RKO (cell line): ENCODE measurements around the gene NUAK2.
A peak's percentile ranks its signal among the peaks of the same experiment; 100 is the strongest.

Experiments
- DNase-seq: peaks from one replicate; pipeline ENCODE4 v3.0.0-alpha.2; 2016; ENCODE audit warnings: low spot score

The NUAK2 gene

DNA sequence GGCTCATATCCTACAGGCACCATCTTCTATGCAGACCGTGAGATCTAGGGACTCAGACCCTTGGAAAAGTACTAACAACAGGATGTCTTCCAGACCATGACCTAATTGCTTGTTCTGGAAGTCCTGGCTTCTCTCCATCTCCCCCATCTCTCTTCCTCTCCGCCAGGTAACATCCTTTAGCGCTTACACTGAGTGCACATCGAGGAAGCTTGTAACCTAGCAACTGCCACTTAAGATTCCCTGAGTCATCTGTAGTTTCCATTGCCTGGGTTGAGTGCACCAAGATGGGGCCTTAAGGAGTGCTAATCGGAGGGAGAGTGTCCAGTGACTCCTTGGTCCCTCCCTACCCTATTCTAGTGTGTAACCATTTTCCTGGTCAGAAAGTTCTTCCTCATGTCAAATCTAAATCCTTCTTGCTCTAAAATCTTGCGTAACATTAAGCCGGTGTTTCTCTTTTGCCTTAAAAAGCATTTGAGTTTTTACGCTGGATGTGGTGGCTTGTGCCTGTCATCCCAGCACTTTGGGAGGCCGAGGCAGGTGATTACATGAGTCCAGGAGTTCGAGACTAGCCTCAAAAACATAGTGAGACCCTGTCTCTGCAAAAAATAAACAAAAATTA, 25.5 kb upstream of the NUAK2 start:
- peak; percentile 29 for DNase-seq

DNA sequence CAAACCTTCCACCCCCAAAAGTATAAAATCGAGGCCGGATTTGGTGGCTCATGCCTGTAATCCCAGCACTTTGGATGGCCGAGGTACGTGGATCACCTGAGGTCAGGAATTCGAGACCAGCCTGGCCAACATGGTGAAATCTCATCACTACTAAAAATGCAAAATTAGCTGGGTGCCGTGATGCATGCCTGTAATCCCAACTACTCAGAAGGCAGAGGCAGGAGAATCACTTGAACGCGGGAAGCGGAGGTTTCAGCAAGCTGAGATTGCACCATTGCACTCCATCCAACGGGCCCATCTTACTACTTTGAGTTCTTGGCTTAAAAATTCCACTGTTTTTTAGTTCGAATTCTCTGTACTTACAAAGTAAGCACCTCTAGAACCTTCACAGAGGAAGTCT, 24.2 kb upstream of the NUAK2 start:
- DNase-seq, result no peak

DNA sequence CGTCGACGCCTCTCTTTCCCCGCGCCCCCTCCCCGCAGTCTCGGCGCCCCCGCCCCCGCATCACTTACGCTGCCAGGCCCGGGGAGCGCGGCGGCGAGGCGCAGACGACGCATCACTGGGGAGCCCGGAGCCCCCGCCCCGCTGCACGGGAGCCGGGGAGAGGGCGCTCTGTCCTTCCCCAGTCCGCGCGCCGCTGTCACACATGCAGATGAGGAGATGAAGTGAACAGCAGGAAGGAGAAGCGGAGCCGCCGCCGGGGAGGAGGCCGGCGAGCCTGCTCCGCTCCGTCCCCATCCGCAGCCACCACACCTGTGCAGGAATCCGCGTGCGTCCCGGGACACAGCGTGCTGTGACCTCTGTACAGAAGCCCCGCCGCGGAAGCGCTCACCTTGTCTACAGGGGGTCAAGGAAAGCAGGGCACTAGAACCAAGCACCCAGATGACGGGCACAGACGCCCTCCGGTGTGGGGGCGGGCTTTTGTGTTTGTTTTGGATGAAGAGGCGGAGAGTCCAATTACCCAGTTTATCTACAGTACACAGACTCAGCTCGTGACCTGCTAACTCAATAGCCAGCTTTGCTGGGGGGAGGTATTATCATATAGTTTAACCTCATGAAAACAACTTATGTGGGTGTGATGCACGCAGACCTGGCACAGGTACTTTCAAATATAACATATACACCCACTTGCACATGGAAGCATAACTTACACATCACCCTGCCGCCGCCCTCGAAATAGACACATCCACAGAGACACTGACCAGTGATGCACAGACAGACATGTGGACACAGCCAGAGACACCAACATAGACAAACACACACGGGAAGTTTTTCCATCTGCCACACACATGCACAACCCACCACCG, 22.8 kb upstream of the NUAK2 start:
- no peak for DNase-seq

DNA sequence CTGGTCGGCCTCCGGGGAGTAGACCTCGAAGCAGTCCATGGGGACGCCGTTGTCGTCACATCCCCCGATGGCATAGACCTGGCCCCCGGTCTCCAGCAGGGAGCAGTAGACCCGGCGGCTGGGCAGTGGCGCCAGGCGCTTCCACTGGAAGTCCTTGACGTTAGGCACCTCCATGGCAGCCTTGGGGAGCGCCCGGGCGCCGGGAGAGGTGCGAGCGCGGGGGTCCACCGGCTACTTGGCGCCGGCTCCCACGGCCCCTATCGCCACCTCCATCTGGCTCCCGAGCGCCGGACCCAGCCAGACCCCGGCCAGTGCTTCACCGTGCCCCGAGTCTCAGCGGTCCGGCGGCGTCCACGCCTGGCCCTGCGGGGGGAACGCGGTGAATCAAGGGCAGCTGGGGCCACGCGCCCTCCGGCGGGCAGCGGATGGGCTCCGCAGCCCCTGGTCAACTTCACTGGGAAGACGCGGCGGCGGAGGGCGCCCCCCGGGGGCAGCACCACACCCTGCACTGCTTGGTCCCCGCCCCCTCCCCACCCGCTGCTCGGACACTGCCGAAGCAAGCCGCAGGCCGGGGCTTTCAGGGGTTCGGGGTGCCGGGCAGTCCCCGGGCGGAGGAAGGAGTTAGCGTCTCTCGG, 22.0 kb upstream of the NUAK2 start:
- no peak for DNase-seq

DNA sequence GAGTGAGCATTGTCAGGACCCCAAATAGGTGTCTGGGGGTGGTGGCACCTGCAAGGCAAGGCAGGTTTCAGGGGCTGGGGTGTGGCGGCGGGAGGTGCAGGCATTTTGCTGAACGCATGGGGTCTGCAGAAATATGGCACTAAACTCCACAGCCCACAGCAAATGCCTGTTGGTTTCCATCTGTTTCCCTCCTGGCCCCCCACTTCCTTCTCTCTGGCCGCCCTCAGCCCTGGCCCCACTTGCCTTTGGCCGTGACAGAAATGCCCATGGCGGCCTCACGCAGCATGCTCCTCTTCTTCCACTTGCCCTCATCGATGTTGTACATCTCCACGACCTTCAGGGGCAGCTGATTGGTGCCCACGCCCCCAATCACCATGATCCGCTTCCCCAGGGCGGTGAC, 21.4 kb upstream of the NUAK2 start:
- no peak for DNase-seq

DNA sequence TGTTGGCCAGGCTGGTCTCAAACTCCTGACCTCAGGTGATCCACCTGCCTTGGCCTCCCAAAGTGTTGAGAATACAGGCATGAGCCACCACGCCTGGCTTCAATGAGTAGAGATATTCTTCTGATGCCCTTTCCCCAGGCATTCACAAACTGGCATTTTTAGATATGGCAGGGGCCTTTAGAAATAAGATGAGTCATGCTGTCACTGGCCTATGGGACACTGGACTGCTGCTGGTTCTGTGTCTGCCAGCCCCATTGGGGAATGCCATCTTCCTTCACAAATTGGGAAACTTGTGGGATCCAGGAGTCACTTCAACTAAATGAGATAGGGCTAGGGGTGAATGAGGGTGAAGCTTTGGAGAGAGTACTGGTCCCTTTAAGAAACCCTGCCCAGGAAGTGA, 19.1 kb upstream of the NUAK2 start:
- no peak for DNase-seq

DNA sequence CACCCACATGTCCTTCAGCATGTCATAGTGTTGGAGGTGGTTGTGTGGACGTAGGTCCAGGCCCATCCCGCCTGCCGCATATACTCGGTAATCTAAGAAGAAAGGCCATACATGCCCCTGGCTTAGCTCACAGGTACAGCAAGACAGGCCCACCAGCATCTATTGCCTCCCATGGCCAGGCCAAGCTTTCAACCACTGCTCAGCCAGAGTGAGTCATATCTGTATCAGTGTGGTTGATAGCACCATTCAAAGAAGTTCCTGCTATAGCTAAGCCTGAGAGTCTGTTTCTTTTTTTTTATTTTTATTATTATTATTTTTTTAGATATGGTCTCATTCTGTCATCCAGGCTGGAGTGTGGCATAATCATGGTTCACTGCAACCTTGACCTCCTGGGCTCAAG, 18.2 kb upstream of the NUAK2 start:
- DNase-seq, result no peak

DNA sequence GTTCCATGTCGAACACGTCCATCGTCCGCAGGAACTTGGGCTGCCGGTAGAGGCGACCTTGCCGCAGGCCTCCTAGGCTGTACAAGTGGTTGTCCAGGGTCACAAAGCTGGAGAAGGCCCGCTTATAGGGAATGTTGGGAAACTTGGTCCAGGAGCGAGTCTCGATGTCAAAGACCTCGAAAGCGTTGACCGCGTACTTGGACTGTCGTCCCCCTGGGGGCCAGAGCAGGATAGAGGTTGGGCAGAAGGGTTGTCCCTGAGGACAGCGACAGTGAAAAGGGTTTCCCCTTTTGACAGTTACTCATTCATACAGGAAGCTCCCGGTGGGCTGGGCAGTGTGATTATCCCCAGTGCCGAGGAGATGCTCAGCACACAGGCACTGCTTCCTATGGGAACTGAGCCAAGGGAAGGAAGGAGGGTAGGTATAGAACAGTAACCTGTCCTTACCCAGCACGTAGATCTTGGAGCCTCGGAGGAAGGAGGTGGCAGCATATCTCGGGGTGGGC, 17.7 kb upstream of the NUAK2 start:
- no peak for DNase-seq

DNA sequence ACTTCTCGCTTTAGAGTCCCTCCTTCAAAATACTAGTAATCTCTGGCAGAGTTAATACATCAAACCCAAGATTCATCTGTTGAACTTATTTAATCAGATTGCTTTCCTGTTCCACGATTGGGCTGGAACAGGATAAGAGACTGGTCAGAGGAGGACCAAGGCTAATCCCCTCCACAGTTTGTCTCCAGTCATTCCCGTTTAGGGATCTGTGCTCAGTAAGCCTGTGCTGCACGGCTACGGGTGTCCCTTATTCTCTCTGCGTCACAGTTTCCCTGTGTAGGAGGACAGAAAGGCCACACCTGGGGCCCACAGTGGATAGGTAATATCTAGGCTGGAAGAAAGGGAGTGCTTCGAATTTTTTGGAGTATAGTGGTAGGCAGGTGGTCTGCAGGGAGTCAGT, 16.5 kb upstream of the NUAK2 start:
- DNase-seq, result no peak

DNA sequence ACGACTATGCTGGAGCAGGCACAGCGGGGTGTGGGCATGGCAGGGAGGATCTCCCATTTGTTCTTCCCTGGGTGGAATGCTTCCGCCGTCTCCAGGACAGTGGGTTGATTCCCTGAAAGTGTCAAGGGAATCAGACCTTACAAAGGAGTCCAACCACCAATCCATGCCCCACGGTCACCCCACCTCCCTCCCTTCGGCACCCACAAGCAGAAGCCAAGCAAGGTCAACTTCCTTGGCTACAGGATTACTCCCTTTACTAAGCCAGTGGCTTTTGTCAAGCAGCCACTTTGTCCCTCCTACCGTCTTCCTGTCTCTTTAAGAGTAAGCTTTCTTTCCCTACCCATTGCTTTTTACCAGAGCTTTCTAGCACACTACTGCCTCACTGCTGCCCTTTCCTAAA, 15.9 kb upstream of the NUAK2 start:
- DNase-seq, result no peak

DNA sequence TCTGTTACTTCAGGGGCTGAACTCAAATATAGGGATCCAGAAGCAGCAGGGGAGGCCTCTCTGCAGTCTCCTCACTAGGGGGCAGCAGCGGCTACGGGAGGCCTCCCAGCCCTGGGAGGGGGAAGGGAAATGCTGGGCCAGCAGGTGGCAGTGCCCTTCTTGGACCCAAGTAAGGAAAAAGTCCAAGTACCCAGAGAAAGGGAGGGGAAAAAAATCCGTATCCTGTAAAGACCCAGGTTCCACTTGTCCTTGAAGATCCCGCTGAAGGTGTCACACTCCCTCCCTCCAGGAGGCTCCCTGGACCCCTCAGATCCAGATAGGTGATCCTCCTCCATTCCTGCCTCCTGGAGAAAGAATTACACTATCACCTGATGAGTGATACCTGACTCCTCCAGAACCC, 14.1 kb upstream of the NUAK2 start:
- peak; percentile 71 for DNase-seq

DNA sequence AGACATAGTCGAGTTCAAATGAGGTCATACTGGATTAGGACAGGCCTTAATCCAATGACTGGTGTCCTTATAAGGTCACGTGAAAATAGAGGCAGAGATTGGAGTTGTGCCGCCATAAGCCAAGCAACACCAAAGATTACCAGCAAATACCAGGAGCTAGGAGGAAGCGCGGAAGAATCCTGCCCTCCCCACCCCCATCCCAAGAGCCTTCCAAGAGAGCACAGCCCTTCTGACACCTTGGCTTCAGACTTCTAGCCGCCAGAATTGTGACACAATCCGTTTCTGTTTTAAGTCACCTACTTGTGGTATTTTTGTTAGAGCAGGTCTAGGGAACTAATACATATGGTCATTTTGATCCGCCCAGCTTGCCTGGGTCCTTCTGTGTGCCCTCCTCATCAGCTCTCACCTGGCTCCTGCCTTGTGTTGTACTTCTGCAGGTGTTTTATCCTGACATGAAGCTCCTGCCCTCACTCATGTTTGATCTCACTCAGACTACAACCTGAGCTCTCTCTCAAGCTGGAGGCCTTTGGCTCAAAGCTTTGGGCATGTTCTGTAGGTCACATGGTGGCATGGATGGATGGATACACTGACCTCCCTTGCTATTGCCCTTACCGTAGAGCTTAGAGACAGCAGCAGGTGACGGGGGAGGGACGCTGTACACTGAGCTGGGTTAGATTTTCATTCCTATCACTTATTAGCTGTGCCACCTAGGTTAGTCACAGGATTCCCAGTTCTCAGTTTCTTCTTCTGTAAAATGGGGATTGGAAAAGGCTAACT, 10.7 kb upstream of the NUAK2 start:
- no peak for DNase-seq

DNA sequence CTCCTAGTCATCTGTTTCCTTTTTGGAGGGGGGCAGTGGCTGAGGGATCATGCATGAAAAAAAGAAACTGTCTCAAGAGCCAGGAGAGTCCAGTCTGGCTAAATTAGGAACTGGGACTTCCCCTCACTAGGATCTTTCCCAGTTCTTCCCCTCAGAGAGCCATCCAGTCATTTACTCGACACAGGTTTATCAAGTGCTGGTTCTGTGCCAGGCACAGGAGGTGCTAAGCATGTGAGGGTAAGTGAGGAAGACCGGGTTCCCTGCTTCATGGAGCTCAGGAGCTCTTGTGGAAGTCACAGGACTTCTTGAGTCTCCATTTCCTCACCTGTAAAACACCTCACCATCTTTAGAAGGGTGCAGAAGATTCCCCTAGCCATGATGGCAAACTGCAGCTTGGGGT, 8.6 kb upstream of the NUAK2 start:
- DNase-seq, result no peak

DNA sequence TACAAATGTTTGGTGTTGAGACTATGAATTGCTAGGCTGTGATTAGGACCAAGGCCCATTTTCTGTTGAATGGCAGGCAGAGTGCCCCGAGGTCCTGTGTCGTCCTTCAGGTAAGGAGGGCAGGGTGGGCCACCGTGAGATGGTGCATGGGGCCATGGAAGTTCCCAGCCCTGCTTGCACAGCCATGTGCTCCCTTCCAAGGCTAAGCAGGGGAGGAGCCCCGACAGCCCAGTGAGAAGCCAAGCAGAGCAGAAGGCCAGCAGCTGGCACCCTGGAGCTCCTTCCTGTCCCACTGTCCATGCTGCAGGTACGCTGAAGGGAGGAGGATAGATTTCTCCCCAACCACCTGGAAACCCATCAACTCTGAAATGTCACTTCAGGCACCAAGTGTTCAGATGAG, 8.2 kb upstream of the NUAK2 start:
- no peak for DNase-seq

DNA sequence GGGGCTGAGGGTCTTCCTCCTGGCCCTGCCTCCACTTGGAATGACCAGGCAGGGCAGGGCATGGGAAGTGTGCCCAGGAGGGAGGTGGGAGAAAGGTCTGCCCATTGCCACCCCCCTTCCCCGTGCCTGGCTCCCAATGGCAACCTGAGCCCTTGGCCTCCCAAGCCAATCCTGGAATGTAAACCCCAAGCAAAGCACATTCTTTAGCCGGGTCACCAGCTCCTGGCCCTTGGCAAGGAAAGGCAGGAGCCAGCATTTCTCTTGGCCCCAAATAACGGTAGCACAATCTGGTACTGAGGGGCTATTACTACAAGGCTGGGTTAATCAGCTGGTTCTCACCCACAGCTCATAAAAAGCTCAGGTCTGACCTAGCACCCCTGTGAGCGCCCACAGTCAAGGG, 6.9 kb upstream of the NUAK2 start:
- DNase-seq, result no peak

DNA sequence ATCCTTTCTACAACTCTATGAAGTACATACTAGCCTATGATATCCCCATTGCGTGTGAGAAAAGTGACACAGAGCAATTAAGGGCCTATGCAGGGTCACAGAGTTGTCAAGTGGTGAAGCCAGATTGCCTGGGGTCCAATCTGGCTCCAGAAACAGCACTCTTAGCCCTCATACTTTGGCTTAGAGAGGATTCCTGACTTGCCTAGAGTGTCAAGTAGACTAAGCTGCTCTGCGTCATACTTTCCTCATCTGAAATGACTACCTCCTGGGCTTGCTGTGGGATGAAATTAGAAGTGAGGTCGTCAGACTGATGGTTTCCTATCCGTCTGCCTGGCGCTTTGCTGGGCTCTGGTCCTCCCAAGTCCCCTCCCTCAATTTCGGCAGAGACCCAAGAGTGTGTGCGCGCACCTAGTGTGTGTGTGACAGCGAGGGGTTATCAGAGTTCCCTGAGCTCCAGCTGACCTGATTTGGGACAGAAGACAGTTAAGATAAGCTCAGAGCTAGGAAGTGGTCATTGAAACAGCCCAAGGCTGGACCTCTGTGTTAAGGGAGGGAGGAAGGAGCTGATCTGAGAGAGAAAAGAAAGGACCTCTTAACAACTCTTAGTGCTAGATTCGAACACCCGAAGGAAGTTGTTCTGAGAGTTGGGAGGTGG, 5.4 kb upstream of the NUAK2 start:
- no peak for DNase-seq

DNA sequence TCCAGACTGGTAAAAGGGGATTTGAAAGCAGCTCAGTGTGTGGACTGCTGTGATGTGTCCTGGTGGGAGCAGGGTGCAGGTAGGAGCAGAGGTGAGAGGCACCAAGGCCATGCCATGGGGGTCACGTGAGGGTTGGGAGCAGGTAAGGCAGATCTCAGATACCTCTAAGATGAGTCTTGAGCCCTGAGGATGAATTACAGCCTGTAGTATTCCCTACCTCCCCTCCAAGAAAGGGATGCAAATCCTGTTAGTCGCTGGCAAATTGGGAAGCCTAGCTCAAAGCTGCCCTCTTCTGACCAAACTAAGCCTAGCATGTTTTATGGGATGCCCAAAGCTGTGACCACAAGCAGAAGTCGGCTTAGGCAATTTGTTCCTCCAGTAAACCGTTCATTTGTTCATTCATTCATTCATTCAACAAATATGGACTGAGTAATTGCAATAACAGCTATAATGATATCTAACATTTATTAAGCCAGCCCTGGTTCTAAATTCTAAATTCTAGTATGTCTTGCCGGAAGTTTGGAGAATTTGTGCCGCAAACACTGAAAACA, 3.9 kb upstream of the NUAK2 start:
- DNase-seq, result peak; percentile 54

DNA sequence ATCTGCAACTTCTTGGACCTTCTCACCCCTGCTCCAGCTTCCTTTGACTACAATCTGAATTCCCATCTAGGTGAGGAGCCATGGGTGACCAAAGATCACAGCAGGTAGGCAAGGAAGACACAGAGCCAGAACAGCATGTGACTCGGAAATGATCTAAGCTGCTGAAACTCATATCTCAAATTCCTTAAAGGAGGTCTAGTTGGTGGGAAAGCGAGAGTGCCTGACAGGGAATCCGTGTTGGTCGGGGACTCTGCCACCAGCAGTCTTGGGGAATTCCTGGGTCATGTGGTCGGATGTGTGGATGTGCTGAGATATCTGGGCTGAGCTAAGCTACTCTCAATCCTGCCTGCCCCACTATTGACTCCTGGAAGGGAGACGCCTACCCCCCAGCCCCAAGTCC, 3.2 kb upstream of the NUAK2 start:
- no peak for DNase-seq

DNA sequence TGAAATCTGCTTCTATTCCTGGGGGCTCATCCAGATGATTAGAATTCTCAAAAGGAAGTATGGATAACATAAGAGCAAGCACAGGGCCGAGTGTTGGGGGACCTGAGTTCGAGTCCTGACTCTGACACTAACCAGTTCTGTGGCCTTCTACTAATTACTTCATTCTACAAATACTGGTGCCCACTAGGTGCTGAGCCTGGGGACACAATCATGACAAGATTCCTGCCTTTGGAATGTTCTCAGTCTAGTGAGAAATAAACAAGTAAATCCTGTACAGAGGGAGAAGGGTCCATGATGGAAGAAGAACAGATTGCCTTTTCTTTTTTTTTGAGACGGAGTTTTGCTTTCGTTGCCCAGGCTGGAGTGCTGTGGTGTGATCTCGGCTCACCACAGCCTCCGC, 2.2 kb upstream of the NUAK2 start:
- DNase-seq, result no peak

DNA sequence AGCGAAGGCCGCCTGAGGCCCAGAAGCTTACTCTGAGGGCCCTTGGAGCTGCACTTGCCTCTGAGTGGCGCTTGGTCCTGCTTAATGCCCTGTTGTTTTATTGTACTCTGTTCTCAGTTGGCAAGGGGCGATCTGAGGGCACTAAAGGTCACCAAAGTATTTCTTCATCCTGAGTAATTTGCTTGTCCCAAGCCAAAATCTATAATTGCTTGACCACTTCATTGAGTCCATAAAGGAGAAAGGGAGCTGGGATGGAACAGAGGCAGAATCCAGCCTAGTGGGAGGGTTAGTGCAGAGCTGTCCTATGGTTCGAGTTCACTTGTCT, 376 bp upstream of the NUAK2 start:
- no peak for DNase-seq

DNA sequence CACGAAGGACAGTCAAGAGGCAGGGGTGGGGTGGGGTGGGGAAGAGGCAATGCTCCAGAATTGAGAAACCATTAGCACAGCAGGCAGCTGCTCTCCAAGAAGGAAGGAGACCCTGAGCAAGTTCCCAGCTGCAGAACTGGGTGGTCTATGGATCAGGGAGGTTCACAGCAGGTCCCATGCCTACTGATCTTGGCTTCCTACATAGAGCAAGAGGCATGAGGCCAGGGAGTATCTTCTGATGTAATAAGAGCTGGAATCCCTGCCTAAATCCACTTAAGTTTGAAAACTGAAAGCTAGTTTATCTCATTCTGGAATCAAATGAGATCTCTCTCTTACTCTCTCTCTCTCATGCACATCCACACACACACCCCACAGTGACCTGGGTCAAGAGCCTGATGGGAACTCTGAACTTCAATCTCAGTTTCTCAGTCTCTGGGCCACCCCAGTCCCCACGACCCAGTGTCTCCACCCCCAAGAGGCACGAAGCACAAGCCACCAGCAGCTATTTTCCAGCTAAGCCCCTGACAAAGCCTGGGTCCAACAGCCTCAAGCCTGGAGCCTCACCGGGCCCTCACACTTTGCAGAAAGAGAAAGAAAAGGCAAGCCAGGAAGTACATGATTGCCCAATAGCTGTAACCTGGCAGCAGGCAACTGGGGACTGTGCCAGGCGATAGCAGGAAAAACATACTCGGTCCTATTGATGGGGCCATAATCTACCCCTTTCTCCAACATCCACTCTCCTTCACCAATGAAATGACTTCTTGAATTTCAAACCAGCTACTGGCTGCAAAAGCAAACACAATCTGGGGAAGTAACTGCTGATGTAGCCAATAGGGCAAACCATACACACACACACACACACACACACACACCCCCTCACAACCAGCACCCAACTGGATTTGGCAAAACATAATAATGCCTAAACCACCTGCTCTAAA, 2.2 kb downstream of the NUAK2 start:
- DNase-seq, result no peak
